Measurements from ENCODE around the gene JARID2.

DNA sequence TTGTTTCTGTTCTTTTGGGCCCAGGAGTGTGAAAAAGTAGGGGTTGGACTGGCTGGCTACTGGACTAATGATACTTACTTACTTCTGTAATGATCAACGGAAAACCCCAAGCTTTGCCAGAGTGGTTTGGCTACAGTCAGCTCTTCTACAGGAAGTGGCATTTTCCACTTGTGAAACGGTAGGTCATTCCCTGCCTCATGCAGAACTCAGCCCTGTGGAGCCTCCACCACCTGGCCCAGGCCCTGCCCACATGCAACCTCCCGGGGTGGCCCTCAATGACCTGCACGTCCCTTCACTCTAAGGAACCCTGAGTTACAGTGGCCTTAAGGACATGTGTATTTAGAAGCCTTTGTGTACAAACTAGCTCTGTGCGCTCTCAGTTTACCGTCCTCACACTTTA lies 276.6 kb downstream of the JARID2 start:
- TF ChIP-seq CTCF (IDR thresholded peaks at IDR 0.05): no peak
- TF ChIP-seq POLR2A (IDR thresholded peaks at IDR 0.05): no peak
- TF ChIP-seq POLR2AphosphoS5 (IDR thresholded peaks at IDR 0.05): no peak
- no peak for TF ChIP-seq EP300 (IDR thresholded peaks at IDR 0.05)
